Measurements from ENCODE around the gene KRTAP4-9.
"Not testable (repeated sequence)": the region's sequence is repeated elsewhere in the genome, so short reads cannot be mapped to it uniquely, and the experiment has no call there.

The KRTAP4-9 gene

DNA sequence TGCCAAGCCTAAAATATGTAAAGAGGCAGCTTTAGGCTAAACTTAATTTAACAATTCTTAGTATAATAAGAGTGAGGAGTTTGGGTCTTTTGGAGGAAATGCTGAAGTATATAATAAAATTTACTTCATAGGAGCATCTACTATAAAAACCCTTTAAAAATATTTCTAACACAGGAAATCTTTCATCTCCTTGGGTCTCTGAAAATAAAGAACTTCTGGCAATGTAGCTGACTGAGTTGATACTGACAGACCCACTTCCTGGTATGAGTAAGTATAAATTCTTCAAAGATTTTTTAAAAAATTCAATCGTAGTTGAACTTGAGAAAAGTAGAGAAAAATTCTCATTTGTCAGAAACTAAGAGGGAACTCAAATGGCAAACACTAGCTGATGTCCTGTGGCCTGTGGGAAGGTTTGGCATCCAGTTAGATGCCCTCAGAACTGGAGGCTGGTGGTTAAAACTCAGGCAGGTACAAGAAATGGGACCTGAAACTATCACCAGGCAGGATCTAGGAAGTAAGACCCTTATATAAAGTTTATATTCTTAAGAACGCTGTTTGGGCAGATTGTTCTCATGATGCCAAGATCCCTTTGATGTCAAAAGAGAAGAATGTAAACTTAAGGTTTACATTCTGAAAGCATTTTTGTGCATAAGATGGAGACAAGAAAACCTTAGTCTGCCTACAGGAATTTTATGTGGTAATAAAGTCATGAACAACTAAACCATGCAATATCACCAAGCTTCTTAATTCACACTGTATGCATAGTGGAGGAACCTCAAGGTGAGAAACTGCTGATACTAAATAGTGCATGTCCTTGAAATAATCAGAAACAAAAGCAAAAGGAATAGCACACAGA, 28.9 kb downstream of the KRTAP4-9 start:
- no peak for DNase-seq

DNA sequence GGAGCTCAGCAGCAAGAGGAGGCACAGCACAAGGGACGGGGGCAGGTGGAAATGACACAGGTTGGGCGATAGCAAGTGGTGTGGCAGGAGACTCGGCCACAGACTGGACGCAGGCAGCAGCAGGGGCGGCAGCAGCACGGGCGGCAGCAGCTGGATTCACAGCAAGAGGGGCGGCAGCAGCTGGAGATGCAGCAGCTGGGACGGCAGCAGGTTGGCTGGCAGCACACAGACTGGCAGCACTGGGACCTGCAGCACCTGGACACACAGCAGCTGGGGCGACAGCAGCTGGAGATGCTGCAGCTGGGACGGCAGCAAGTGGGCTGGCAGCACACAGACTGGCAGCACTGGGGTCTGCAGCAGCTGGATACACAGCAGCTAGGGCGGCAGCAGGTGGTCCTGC, 34.7 kb downstream of the KRTAP4-9 start:
- DNase-seq = not testable (repeated sequence)

DNA sequence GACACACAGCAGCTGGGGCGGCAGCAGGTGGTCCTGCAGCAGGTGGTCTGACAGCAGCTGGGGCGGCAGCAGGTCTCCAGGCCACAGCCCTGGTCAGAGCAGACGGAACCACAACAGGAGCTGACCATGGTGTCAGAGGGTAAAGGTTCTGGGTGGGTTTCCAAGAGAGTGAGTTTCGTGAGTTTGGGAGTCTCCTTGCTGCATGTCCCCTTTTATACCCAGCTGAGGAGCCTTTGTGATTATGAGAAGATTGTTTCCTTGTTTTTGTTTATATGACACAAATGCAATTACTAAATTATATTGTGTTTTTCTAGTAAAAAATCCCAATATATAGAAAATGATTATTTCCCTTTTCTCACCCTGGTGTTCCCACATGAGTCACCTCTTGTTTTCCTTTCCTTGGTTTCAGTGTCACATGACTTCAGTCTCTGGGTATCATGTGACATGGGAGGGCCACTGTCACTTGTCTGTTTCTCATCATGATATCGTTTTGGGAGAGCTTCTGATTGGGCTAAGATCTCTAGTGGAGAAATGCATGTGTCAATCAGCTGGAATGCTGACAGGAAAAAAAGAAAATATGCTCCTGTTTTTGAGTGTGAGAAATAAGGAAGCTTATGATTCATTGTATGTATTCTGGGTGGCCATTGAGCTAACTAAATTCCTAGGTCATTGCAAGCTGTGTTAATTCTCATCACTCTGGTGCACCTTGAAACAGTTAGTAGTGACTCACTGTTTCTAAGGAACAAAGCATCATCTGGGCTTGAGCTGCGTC, 35.4 kb downstream of the KRTAP4-9 start, which contains the start of gene KRTAP4-6:
TSS of gene KRTAP4-6 (minus strand) at position 185 of the 772 bp plus-strand sequence. CDS start at position 128, 57 bp downstream.
- DNase-seq = no peak

DNA sequence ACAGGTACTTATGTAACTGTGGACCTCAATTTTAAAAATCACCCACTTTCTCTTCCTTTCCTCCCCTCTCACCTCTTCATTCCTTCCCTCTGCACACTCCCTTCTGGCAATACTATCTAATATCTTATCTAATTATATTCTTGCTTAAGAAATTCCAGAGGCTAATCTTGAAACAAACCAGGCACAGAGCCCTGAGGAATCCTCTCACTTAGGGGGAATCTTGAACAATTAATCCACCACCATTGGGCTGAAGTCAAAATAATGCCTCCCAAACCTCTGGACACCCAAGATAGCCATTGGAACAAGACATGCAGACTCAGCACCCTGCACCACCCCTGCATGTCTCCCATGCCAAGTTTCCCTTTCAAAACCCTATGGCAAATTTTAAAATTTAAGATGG, 36.2 kb downstream of the KRTAP4-9 start:
- DNase-seq = no peak

DNA sequence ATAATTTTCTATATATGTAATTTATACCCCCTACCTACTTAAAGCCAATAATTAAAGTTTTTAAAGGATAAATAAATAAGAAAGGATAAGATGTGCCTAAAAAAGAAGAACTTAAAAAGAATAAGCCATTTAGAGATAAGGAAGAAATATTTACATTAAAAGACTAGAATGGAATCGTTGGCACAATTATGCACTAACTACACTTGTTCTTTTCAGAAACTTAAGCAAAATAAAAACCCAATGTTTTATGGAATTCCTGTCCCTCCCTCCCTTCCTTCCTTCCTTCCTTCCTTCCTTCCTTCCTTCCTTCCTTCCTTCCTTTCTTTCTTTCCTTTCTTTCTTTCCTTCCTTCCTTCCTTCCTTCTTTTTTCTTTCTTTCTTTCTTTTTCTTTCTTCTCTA, 39.7 kb downstream of the KRTAP4-9 start:
- DNase-seq = no peak

DNA sequence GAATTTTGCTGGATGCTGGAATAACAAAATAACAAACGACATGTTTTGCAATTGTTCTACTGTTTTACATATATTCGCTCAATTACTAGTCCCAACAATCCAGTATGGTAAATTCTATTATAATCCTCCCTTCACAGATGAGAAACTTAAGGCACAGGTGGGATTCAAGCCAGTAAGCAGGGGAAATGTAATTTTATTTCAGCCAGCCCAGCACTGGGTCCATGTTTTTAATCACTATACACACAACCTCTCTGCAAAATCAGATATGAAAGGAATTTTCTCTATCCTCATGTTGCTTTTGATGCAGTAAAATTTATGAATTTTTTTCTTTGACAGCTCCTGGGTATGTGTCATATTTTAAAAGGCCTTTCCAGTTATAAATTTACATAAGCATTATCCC, 40.1 kb downstream of the KRTAP4-9 start:
- DNase-seq = no peak

DNA sequence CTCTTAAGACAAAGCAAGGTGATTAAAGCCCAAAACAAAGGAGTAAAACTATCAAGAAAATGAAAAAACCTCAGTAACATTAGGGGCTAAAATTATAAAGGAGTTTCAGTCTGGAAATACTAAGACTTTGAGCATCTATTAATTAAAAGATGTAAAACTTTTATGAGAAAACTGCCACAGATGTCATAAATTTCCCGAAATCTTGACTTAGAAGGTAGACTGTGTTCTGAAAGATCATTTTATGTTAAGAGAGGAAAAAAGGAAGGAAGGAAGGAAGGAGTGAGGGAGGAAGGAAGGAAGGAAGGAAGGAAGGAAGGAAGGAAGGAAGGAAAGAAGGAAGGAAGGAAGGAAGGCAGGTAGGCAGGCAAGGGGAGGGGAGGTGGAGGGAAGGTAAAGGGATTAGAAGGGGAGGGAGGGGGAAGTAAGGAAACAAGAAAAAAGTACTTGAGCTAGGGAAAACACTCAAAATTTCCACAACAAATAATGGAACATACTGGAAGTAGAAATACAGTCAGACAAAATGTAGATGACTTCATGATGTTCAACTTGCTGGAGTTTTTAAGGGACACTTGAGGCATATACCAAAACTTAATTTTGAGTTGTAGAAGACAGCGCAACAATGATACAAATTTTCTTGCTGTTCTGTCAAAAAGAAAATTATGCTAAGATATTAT, 42.5 kb downstream of the KRTAP4-9 start:
- no peak for DNase-seq

DNA sequence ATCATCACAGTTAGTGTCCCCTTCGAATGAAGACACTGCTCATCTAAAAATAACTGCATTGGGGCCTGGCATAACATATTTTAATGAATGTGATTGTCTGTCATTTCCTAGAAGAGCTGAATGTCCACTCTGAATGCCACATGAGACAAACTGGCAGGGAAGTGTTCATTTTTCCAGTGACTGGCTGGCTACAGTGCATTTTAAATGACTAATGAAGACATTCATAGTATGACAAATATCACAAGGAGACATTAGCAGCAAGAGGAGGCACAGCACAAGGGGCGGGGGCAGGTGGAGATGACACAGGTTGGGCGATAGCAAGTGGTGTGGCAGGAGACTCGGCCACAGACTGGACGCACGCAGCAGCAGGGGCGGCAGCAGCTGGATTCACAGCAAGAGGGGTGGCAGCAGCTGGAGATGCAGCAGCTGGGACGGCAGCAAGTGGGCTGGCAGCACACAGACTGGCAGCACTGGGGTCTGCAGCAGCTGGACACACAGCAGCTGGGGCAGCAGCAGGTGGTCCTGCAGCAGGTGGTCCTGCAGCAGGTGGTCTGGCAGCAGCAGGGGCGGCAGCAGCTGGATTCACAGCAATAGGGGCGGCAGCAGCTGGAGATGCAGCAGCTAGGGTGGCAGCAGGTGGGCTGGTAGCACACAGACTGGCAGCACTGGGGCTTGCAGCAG, 43.9 kb downstream of the KRTAP4-9 start:
- DNase-seq = not testable (repeated sequence)

DNA sequence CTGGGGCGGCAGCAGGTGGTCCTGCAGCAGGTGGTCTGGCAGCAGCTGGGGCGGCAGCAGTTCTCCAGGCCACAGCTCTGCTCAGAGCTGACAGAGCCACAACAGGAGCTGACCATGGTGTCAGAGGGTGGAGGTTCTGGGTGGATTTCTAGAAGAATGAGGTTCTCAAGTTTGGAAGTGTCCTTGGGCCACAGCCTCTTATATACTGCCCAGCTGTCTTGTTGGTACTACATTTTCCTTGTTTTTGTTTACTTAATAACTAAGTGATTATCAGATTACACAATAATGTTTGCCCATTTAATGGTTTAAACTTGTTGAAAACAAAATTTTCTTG, 44.4 kb downstream of the KRTAP4-9 start, which contains the start of gene KRTAP4-5:
TSS of gene KRTAP4-5 (minus strand) at position 174 of the 334 bp plus-strand sequence. CDS start at position 116, 58 bp downstream.
- DNase-seq = no peak

DNA sequence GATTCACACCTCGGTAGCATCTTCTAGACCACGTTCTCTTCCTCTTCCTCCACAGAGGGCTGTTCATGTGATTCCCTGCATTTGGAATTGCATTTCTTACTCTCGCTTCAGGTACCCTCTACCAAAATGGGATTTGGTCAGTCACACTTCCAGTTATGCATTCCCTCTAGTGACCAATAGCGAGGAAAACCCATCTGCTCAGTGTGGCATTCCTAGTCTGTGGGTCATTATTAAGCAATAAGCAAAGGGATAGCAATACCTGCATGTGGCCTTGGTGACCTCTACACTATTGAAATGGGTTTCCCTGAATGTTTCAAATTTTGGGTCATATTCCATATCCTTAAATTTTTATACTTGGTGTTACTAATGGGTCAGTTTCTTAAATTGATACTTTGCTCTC, 44.8 kb downstream of the KRTAP4-9 start:
- DNase-seq = no peak

DNA sequence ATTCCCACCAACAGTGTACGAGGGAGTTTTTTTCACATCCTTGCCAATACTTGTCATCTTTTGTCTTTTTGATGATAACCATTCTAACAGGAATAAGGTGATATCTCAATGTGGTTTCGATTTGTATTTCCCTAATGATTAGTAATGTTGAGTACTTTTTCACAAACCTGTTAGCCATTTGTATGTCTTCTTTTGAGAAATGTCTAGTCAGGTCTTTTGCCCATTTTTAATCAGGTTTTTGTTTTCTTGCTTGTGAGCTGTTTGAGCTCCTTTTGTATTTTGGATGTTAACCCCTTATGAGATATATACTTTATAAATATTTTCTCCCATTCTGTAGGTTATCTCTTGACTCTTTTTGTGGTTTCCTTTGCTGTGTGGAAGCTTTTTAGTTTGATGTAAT, 46.3 kb downstream of the KRTAP4-9 start:
- no peak for DNase-seq

DNA sequence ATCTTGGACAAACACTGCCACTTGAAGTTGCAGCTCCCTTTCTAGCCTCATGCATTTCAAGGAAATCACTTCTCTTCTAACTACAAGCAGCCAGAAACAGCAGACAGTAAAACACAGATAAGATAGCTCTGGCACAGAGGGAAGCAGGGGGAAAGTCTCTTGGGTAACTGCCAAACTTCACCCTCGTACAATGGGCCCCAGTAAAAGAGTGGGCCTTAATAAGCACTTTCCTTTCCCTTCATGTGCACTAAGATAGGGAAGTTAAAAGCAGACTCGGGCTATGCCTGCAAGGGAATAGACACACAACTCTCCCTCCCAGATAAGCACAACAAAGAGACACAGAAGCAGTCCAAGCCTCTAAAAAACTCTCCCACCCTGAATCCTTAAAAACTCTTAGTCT, 48.7 kb downstream of the KRTAP4-9 start:
- no peak for DNase-seq

All from stimulated activated CD4-positive, alpha-beta T cell treated with anti-CD3 and anti-CD28 coated beads, Interleukin-4, amount 100 ng/mL, for 1 hour (primary cell).